Neural cell (in vitro differentiated cells): ENCODE measurements around the gene SLC9A2.

Source experiments
- CTCF ChIP-seq: fragments of 450-650 bp; IDR thresholded peaks from 2 replicates; pipeline ENCODE4 v1.5.1; 2014; ENCODE audit warnings: antibody characterized with exemption, mild to moderate bottlenecking, moderate library complexity; ENCODE audit not compliant: poor library complexity, severe bottlenecking
- EP300 ChIP-seq: fragments of 450-650 bp; conservative IDR thresholded peaks from 2 replicates; pipeline ENCODE4 v1.6.1; 2014; ENCODE audit warnings: antibody characterized with exemption, mild to moderate bottlenecking, moderate library complexity; ENCODE audit not compliant: poor library complexity, severe bottlenecking
- POLR2AphosphoS5 ChIP-seq: IDR thresholded peaks from 2 replicates; pipeline ENCODE4 v1.6.1; 2012

- TF ChIP-seq POLR2AphosphoS5 (no peak), EP300 (no peak), CTCF (no peak)
Measured at GRCh38 chr2:102724016-102724490, 104.7 kb downstream of the SLC9A2 start.
